Dendritic cell treated with granulocyte-macrophage colony-stimulating factor and Interleukin-4, amounts not matched to agents 40 ng/mL and 50 ng/mL, for 4 days (primary cell): Measurements from ENCODE around the gene HIBCH.
"Not testable (repeated sequence)": the region's sequence is repeated elsewhere in the genome, so short reads cannot be mapped to it uniquely, and the experiment has no call there.

Source experiments
- H3K27ac Mint-ChIP-seq: one replicate; pipeline ENCODE4 v1.8.0; 2022; ENCODE audit warnings: mild to moderate bottlenecking, mixed read lengths
- H3K27me3 Mint-ChIP-seq: one replicate; pipeline ENCODE4 v1.8.0; 2022; ENCODE audit warnings: mild to moderate bottlenecking, mixed read lengths
- H3K36me3 Mint-ChIP-seq: one replicate; pipeline ENCODE4 v1.8.0; 2022; ENCODE audit warnings: low read depth, mixed read lengths
- H3K4me1 Mint-ChIP-seq: one replicate; pipeline ENCODE4 v1.8.0; 2022; ENCODE audit warnings: low read depth, mixed read lengths
- H3K4me3 Mint-ChIP-seq: one replicate; pipeline ENCODE4 v1.8.0; 2022; ENCODE audit warnings: mild to moderate bottlenecking, moderate library complexity, mixed read lengths
- H3K9me3 Mint-ChIP-seq: one replicate; pipeline ENCODE4 v1.8.0; 2022; ENCODE audit warnings: mixed read lengths
- intact Hi-C: fragments of 100-400 bp; cut with micrococcal nuclease; formaldehyde crosslinking; loops from one replicate; pipeline ENCODE4 v1.15.0; 2022

HIBCH gene

DNA sequence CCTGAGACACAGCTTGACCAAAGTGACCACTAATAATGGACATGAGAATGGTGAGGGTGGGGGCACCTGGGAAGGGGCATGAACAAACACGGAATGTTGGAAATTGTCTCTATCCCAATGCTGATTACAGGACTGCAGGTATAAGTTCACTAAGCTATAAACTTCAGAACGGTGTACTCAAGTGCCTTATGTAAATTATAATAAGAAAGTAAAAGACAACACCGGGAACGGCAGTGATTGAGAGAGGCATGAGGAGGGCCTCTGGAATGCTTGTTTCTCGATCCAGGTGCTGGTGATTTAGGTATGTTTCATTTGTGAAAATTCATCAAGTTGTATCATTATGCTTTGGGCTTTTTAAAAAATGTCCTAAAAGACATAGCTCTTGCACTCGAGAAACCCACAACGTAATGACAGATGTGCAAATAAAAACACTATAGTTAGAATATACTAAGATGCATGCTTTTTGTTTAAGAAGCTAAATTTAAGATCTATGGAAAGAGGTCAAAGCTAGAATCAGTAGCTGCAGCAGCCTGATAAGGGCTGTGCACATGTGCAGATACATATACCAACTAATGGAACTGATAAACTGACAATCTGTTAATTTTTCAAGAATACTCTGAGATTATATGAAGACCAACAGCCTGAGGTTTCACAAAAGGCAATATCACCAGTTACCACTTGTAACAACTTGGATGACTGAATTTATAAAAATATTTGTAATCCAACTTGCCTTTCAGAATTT, 7.6 kb downstream of the HIBCH start:
- no peaks in the 10 kb centered on the region for H3K9me3 Mint-ChIP-seq
- no peak overlapping the region for H3K27ac Mint-ChIP-seq
- peaks cover 7% of the 10 kb centered on the region for H3K4me1 Mint-ChIP-seq
- no peaks in the 10 kb centered on the region for H3K27me3 Mint-ChIP-seq
- H3K4me3 Mint-ChIP-seq = no peak overlapping the region
- H3K36me3 Mint-ChIP-seq = peaks cover 15% of the 10 kb centered on the region
- intact Hi-C loops = loop anchor here (10.0 kb wide), 1 partner anchor 527 kb away; the partner anchor contains the start of genes ORMDL1 and PMS1

GRCh38 chr2:190308031-190308430, 11.6 kb downstream of the HIBCH start:
- Mint-ChIP-seq H3K9me3 (no peaks in the 10 kb centered on the region), H3K36me3 (peaks cover 18% of the 10 kb centered on the region), H3K4me1 (no peaks in the 10 kb centered on the region), H3K27ac (no peak overlapping the region), H3K27me3 (no peaks in the 10 kb centered on the region), H3K4me3 (no peak overlapping the region)
- intact Hi-C loops = no loop called here

- H3K36me3 Mint-ChIP-seq = peaks cover 37% of the 10 kb centered on the region
- intact Hi-C loops = no loop called here
- no peak overlapping the region for H3K4me3 Mint-ChIP-seq
These were observed 15.2 kb downstream of the HIBCH start for GRCh38 chr2:190304404-190304803.

GRCh38 chr2:190303647-190304046, 16.0 kb downstream of the HIBCH start:
- peaks cover 12% of the 10 kb centered on the region for H3K9me3 Mint-ChIP-seq
- H3K4me1 Mint-ChIP-seq = peaks cover 15% of the 10 kb centered on the region
- no peaks in the 10 kb centered on the region for H3K27me3 Mint-ChIP-seq
- peaks cover 36% of the 10 kb centered on the region for H3K36me3 Mint-ChIP-seq
- H3K4me3 Mint-ChIP-seq = no peak overlapping the region
- H3K27ac Mint-ChIP-seq = no peak overlapping the region
- intact Hi-C loops = no loop called here

More at GRCh38 chr2:190304404-190304803, 15.2 kb downstream of the HIBCH start:
- H3K27me3 Mint-ChIP-seq = no peaks in the 10 kb centered on the region
- H3K4me1 Mint-ChIP-seq = peaks cover 15% of the 10 kb centered on the region
- peaks cover 12% of the 10 kb centered on the region for H3K9me3 Mint-ChIP-seq
- no peak overlapping the region for H3K27ac Mint-ChIP-seq

- Mint-ChIP-seq H3K27me3 (no peaks in the 10 kb centered on the region), H3K9me3 (peaks cover 12% of the 10 kb centered on the region), H3K36me3 (peaks cover 36% of the 10 kb centered on the region), H3K27ac (no peak overlapping the region), H3K4me1 (peaks cover 15% of the 10 kb centered on the region), H3K4me3 (no peak overlapping the region)
- intact Hi-C loops = no loop called here
These were observed 17.6 kb downstream of the HIBCH start for GRCh38 chr2:190302052-190302451.

- Mint-ChIP-seq H3K4me3 (no peak overlapping the region), H3K27me3 (no peaks in the 10 kb centered on the region), H3K4me1 (peaks cover 15% of the 10 kb centered on the region), H3K27ac (no peak overlapping the region), H3K9me3 (peaks cover 12% of the 10 kb centered on the region), H3K36me3 (peaks cover 40% of the 10 kb centered on the region)
- intact Hi-C loops = no loop called here
These were observed 18.6 kb downstream of the HIBCH start for GRCh38 chr2:190301032-190301431.

DNA sequence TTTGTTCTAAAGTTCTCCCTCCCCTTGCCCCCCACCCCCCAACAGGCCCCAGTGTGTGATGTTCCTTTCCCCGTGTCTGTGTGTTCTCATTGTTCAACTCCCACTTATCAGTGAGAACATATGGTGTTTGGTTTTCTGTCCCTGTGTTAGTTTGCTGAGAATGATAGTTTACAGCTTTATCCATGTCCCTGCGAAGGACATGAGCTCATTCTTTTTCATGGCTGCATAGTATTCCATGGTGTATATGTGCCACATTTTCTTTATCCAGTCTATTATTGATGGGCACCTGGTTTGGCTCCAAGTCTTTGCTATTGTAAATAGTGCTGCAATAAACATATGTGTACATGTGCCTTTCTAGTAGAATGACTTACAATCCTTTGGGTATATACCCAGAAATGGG, 21.7 kb downstream of the HIBCH start:
- Mint-ChIP-seq H3K36me3 (peaks cover 38% of the 10 kb centered on the region), H3K4me1 (peaks cover 15% of the 10 kb centered on the region), H3K9me3 (peaks cover 12% of the 10 kb centered on the region)
- H3K27ac Mint-ChIP-seq, intact Hi-C loops, H3K4me3 Mint-ChIP-seq, H3K27me3 Mint-ChIP-seq: not testable (repeated sequence)

GRCh38 chr2:190283783-190284182, 35.8 kb downstream of the HIBCH start:
- Mint-ChIP-seq H3K4me3 (no peak overlapping the region), H3K4me1 (peaks cover 5% of the 10 kb centered on the region), H3K27me3 (no peaks in the 10 kb centered on the region), H3K9me3 (no peaks in the 10 kb centered on the region), H3K36me3 (peaks cover 41% of the 10 kb centered on the region), H3K27ac (no peak overlapping the region)
- intact Hi-C loops = no loop called here

DNA sequence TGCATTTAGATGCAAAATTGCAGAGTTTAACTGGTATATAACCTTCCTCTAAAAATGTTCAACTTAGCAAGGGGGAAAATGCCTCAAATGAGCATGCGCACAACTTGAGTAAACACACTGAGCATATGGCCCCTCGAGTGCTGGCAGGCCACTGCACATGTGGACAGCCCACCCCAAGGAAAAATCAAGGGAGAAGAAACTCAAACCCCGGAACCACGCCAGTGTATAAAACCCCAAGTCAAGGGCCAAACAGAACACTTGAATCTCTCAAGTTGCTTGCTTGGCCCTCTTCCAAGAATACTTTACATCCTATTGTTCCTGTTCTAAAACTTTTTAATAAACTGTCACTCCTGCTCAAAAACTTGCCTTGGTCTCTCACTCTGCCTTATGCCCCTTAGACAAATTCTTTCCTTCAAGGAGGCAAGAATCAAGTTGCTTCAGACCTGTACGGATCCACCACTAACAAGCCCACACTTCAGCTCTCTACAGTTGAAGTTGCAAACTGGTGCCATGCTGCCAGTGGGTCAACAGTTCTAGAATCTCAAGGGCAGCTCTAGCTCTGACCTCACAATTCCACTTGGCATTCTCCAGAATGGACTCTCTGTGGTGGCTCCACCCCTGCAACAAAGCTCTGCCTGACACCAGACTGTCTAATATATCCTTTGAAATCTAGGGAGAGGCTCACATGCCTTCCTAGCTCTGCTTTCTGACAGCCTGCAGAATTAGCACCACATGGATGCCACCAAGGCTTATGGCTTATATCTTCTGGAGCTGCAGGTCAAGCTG, 38.9 kb downstream of the HIBCH start:
- Mint-ChIP-seq H3K27me3 (no peaks in the 10 kb centered on the region), H3K36me3 (peaks cover 25% of the 10 kb centered on the region), H3K27ac (no peak overlapping the region), H3K4me1 (peaks cover 5% of the 10 kb centered on the region), H3K9me3 (no peaks in the 10 kb centered on the region), H3K4me3 (no peak overlapping the region)
- intact Hi-C loops = no loop called here

DNA sequence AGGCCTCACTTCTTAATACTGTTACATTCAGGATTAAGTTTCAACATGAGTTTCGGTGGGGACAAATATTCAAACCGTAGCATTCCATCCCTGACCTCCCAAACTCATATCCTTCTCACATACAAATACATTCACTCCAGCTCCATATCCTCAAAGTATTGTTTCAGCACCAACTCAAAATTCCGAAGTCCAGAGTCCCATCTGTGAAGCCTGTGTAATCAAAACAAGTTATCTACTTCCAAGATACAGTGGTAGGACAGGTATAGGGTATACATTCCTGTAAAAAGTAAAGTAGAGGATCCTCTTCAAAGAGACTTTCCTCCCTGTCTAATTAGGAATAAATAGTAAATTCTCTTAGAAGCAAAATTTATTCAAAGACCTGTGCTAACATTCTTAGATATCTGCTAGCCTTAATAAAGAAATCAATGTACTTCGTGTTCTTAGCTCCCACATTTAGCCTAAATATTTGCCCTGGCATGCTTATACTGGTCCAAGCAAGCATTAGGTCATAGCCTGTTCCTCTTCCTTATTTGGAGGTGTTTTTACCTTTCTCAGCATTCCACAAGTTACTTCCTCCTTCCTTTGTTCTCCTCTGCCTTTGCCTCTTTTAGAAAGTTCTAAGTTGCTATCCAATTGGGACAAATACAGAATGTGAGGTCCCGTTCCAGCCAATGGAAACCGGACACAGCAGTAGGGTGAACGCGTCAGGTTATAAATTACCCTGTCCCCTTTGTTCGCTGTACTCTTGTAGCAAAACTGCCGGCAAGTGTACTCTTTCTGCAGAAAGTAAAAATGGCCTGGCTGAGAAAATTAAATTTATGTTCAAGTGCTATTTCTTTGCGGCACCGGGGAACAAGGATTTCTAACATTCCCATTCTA, 40.1 kb downstream of the HIBCH start:
- H3K27ac Mint-ChIP-seq, intact Hi-C loops, H3K27me3 Mint-ChIP-seq, H3K4me3 Mint-ChIP-seq, H3K4me1 Mint-ChIP-seq, H3K9me3 Mint-ChIP-seq: not testable (repeated sequence)
- peaks cover 18% of the 10 kb centered on the region for H3K36me3 Mint-ChIP-seq

DNA sequence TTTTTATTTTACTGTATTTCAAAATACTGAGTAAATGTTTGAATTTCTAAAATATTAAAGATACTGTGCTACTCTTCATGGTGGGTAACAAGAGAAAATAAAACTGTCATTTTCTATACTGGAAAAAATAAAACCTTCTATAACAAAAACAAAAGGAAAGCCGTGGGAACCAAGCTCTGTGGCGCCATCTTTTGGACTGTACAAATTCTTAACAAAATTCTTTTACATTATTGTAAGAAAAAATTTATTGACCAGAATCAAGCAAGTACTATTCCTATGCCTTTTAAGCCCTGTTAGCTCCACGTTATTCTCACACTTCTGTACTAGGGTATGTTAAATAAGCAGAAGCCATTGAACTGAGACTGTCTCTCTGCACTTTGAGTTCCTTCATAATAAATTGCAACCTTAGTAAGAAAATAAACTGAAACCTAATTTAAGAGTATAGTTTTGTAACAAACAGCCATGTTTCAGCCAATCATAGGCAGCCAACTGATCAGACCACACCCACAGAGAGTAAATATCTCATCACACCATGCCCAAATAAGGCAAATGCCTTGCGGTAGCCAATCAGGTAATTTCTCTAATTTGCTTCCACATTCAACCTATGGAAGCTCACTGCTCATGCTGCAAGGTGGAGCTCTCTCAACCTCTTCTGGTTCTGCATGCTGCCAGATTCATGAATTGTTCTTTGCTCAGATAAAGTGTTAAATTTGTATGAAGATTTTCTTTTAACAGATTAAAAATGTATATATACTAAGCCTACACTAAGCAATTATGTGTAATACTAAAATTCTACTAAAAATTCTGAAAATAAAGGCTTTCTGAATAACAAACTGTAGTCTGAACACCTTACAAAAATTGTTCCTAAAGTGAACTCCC, 42.2 kb downstream of the HIBCH start:
- intact Hi-C loops = loop anchor here (2.0 kb wide), 1 partner anchor 189 kb away; no protein-coding TSS in a partner anchor
- H3K4me3 Mint-ChIP-seq = no peak overlapping the region
- H3K36me3 Mint-ChIP-seq = peaks cover 12% of the 10 kb centered on the region
- H3K9me3 Mint-ChIP-seq = no peaks in the 10 kb centered on the region
- H3K27ac Mint-ChIP-seq = no peak overlapping the region
- H3K4me1 Mint-ChIP-seq = peaks cover 5% of the 10 kb centered on the region
- H3K27me3 Mint-ChIP-seq = no peaks in the 10 kb centered on the region

DNA sequence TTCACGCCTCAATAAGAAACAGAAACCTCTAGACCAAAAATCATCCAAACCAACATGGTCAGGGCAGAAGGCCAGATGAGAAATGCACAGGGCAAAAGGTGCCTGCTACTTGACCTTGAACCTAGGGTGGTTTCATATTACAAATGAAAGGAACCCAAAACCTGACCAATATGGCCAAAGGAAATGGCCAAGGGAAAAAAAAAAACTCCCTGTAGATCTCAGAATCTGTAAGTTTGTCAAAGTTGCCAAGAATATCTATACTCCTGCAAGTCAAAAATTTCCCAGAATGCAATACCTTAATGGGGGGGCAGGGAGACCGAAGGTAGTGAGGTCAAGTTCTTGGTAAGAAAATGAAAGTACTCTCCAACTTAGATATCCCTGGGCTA, 47.2 kb downstream of the HIBCH start:
- no peaks in the 10 kb centered on the region for H3K27me3 Mint-ChIP-seq
- no peak overlapping the region for H3K27ac Mint-ChIP-seq
- H3K4me3 Mint-ChIP-seq = no peak overlapping the region
- peaks cover 6% of the 10 kb centered on the region for H3K4me1 Mint-ChIP-seq
- H3K9me3 Mint-ChIP-seq = no peaks in the 10 kb centered on the region
- H3K36me3 Mint-ChIP-seq = peaks cover 10% of the 10 kb centered on the region
- intact Hi-C loops = no loop called here

DNA sequence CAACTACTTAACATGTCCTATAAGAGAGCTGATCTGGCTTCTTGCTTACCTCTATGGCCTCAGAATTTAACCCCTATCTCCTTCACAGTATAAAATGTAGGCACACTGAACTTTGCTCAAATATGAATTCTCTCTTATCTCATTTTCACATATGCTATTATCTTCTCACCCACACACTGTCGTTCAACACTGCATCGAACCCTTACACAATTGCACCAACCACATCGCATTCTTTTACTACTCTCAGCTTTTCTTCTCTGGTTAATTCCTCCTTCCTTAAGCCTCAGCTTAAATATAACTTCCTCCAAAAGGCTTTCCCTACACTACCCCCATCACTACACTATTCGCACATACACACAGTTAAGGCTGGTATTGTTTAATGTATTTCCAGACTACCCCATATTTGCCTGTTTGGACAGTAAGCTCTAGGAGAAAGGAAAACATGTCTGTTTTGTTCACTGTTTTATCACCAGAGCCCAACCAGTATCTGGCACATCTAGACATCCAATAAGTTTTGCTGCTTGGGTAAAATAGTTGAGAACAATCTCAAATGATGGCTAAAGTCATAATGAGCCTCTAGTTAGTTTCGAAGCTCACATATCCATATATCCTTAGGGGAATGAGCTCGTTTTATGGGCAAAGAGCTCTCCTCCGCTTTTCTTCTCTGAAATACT, 47.7 kb downstream of the HIBCH start:
- intact Hi-C loops = no loop called here
- no peak overlapping the region for H3K4me3 Mint-ChIP-seq
- no peaks in the 10 kb centered on the region for H3K27me3 Mint-ChIP-seq
- peaks cover 6% of the 10 kb centered on the region for H3K4me1 Mint-ChIP-seq
- H3K36me3 Mint-ChIP-seq = peaks cover 10% of the 10 kb centered on the region
- H3K9me3 Mint-ChIP-seq = no peaks in the 10 kb centered on the region
- no peak overlapping the region for H3K27ac Mint-ChIP-seq
